Activated naive CD4-positive, alpha-beta T cell (primary cell): Measurements from ENCODE around the gene CIDEB.
"Not testable (repeated sequence)": the region's sequence is repeated elsewhere in the genome, so short reads cannot be mapped to it uniquely, and the experiment has no call there.

ENCODE experiments used
- DNase-seq, 4 experiments: peaks; one replicate each; lab custom pipeline; 2025; lab: John Stamatoyannopoulos, UW

Gene CIDEB, protein sequence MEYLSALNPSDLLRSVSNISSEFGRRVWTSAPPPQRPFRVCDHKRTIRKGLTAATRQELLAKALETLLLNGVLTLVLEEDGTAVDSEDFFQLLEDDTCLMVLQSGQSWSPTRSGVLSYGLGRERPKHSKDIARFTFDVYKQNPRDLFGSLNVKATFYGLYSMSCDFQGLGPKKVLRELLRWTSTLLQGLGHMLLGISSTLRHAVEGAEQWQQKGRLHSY

GRCh38 chr14:24307575-24308341 is at the start of gene CIDEB:
Gene CIDEB (minus strand): TSS chr14:24307977. CDS start chr14:24307858, 119 bp downstream.
- peak in 3 of 4 experiments; percentile 12 to 38 (median 15) for DNase-seq

GRCh38 chr14:24356208-24356607 is 48.4 kb upstream of the CIDEB start:
- DNase-seq = no peak

DNA sequence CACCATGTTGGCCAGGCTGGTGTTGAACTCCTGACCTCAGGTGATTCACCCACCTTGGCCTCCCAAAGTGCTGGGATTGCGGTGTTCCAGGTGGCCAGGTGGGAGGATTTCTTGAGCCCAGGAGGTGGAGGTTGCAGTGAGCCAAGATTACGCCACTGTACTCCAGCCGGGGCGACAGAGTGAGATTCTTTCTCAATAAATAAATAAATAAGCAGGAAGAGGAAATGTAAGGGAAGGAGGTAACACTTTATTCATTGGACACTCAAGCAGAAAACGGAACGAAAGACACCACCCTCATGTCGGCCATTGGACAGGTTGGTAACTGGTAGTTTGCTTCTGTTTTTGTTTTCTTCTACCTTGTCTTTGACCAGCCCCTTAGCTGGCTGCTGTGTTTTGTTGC is 47.2 kb upstream of the CIDEB start:
- no peak for DNase-seq

- not testable (repeated sequence) for DNase-seq
These were observed 46.7 kb upstream of the CIDEB start for GRCh38 chr14:24354482-24354825.

GRCh38 chr14:24353559-24354481 is 46.0 kb upstream of the CIDEB start:
- no peak for DNase-seq

DNA sequence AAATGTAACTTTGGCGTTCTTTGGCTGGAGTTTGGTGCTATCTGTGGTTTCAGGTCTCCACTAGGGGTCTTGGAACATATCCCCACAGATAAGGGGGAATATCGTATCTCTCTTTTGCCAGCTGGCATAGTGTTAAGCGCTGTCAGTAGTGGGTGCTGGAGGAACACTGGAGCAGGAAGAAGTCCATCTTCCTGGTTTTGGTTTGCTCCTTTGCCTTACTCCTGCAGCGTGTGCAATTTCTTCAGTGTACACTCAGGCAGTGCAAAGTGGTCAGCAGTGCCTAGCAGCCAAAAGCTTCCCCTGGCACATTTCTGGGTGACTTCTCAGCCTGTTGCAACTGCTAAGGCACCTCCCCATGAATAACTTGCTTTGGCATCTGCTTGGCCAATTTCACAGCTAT is 43.7 kb upstream of the CIDEB start:
- no peak for DNase-seq

DNA sequence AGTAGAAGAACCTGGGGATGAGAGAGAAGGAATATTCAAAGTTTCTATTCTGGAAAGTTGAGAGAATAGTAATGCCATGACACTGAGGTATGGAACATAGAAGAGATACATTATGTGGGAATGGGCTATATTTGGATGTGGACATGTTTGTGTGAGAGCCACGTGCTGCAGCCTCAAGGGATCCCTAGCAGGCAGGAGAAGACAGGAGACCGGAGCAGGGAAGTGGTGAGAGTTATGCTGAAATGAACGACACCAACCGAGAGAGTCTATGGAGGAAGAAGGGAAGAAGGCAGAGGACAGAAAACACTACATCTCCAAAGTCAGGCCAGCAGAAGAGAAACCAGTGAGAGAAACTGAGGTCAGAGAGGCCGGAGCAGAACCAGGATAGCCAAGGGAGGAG is 42.0 kb upstream of the CIDEB start:
- DNase-seq = no peak

GRCh38 chr14:24348186-24348585 is 40.4 kb upstream of the CIDEB start:
- DNase-seq = no peak

DNA sequence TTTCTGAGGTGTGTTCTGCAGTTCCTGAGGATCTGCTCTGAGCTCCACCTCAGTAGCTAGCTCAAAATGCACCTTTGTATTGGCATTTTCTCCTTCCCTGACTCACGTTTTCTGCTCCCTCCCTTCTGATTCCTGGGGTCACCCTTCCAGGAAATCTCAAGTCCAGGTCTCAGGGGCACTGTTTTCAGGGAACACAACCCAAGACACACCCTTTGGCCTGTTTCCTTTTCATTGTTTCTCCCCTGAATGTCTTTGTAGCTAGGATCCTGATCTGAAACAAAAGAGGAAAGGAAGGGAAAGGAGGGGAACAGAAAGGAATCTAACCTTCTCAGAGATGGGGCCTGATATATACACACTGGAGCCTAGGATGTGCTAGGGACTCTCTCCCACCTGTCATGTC is 39.4 kb upstream of the CIDEB start:
- no peak for DNase-seq

GRCh38 chr14:24343795-24344660 is 36.3 kb upstream of the CIDEB start:
- no peak for DNase-seq

- DNase-seq = no peak
These were observed 35.1 kb upstream of the CIDEB start for GRCh38 chr14:24342889-24343288.

DNA sequence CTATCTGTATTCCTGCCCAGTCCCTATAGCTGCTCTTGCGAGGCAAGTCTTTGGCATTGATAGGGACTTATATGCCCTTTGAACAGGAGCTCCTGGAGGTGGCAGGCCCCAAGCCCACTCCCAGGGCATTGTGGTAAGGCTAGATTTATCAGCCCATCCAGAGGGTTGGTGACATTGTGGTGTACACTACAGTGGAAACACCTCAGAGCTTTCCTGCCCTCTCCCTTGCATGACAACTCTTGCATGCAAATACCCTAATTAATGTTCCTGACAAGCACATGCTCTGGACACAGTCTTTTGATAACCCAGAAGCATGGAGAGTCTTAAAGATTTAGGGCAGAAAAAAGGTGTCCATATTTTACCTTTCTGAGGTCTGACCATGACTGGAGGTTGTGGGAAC is 32.8 kb upstream of the CIDEB start:
- no peak for DNase-seq

GRCh38 chr14:24339284-24340151 is 31.7 kb upstream of the CIDEB start, which contains the start of gene RIPK3:
Gene RIPK3 (minus strand): TSS chr14:24339991. CDS start chr14:24339826, 165 bp downstream.
- DNase-seq = peak in 2 of 4 experiments; percentile 50 to 73

GRCh38 chr14:24338843-24339242 is 31.1 kb upstream of the CIDEB start:
- no peak for DNase-seq

- no peak for DNase-seq
These were observed 30.0 kb upstream of the CIDEB start for GRCh38 chr14:24337824-24338175.

- no peak for DNase-seq
These were observed 29.5 kb upstream of the CIDEB start for GRCh38 chr14:24337144-24337823.

DNA sequence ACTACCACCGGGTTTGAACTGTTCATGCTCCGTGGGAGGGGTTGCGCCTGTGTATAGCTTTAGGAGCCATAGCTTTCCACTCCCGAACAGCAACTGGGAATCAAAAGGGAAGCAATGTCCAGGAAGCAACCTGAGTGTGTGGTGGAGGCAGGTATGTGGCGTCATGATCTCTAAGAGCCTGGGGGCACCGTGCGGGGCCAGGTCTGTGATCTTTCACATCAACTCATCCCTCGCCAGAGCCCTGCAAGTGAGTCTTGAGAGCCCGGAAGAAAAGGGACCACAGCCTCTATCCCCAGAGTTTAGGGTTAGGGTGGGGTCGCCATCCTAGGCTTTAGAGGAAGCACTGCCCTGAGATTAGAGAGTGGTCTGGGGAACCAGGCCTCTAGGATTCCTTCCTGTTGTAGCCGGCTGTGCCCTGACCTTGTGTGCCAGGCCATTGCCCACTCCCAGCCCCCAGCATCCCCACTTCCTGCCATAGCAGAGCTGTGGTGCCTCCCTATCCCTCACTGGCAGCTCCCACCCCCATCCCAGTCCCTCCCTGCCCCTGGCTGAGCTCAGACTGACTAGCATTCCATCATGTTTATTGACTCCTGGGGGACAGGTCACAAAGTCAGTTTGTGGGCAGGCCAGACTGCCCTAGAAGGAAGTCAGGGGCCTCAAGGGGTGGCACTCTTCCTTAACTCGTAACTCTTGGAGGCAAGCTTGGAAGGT is 27.8 kb upstream of the CIDEB start:
- no peak for DNase-seq

DNA sequence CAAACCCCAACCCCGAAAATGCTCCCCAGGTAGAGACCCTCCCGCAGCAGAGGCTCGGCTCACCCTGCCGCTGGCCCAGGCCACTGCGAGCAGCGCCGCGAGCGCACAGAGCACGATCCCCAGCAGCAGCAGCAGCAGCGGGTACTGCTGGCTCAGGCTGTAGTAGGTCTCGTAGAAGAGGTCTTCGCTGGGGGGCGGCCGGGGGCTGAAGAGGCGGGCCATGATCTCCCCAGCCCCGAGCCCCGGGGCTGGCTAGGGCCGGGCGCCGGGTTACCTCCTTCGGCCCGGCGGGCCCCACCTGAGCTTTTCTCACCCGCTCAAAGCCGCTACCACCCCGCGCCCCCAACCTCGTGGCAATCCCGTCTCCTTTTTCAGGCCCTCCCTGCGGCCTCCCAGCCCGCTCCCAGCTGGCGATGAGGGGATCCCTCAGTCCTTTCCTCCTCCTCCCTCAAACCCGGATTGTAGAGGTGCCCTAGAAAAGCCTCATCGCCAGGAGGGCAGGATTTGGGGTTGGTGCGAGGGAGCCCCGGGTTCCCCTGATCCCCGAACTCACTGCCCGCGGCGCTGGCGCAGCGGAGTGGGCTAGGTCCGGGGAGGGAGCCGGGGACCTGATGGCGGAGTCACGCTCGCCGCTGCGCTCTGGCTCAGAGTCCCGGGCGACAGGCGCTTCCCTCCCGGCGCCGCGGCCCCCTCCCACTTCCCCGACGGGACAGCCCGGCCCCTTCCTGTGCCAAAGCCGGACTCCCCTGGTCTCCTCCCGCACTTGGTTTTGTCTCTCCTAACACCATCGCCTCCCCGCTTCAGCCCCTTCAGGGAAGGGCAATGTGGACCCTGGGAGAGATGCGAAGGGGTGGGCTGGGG is 26.9 kb upstream of the CIDEB start, which contains the start of gene ADCY4:
ADCY4 (minus strand) TSS at position 641 of the 861 bp plus-strand sequence; CDS start at position 222, 419 bp downstream.
- DNase-seq = peak in 1 of 4 experiments; percentile 16
